Fibroblast of lung (primary cell): ENCODE results near the gene MT3. TPM values are rescaled to one million over a fixed set of nuclear protein-coding genes. Genes with fewer than 3 reads are reported as not detected.

ENCODE experiments used
- DNase-seq, 2 donors: peaks; one replicate each; pipeline versions ENCODE4 v3.0.0 to v3.0.0-alpha.2; 2010; ENCODE audit warnings: low read depth in 2 of 2
- H2AFZ ChIP-seq: 2 replicates; pipeline ENCODE4 v1.5.1; 2012; ENCODE audit warnings: low read length, control low read depth, inconsistent platforms
- H3K27ac ChIP-seq: 2 replicates; pipeline ENCODE4 v1.5.1; 2011; ENCODE audit warnings: low read length, control low read depth; ENCODE audit not compliant: insufficient read depth
- H3K27me3 ChIP-seq: 2 replicates; pipeline ENCODE4 v1.5.1; 2011; ENCODE audit warnings: mild to moderate bottlenecking, low read length; ENCODE audit not compliant: control insufficient read depth, insufficient read depth
- H3K36me3 ChIP-seq: 2 replicates; pipeline ENCODE4 v1.5.1; 2011; ENCODE audit warnings: low read length; ENCODE audit not compliant: control insufficient read depth, insufficient read depth
- H3K4me1 ChIP-seq: 2 replicates; pipeline ENCODE4 v1.5.1; 2011; ENCODE audit warnings: low read length; ENCODE audit not compliant: control insufficient read depth, insufficient read depth; ENCODE audit errors: extremely low read depth
- H3K4me2 ChIP-seq: 2 replicates; pipeline ENCODE4 v1.5.1; 2011; ENCODE audit warnings: low read length, control low read depth; ENCODE audit not compliant: insufficient read depth; ENCODE audit errors: extremely low read depth
- H3K4me3 ChIP-seq, 4 experiments: fragments of 200-600 bp in 1 of 4; sonication (generic) in 1 of 4; replicated peaks in 1 of 4; 2 replicates each; pipeline ENCODE4 v1.5.1; 2011 to 2016; ENCODE audit warnings: low read length in 4 of 4, low read depth in 3 of 4, mild to moderate bottlenecking in 3 of 4, control low read depth in 2 of 4, inconsistent platforms in 1 of 4, mixed read lengths in 1 of 4; ENCODE audit not compliant: insufficient read depth in 1 of 4; ENCODE audit errors: control extremely low read depth in 1 of 4
- H3K79me2 ChIP-seq: 2 replicates; pipeline ENCODE4 v1.5.1; 2012; ENCODE audit warnings: mild to moderate bottlenecking, low read length, inconsistent platforms; ENCODE audit not compliant: control insufficient read depth, insufficient read depth
- H3K9ac ChIP-seq: 2 replicates; pipeline ENCODE4 v1.5.1; 2011; ENCODE audit warnings: mild to moderate bottlenecking, low read length, control low read depth; ENCODE audit not compliant: insufficient read depth
- H3K9me3 ChIP-seq: 2 replicates; pipeline ENCODE4 v1.5.1; 2012; ENCODE audit warnings: low read depth, low read length; ENCODE audit not compliant: control insufficient read depth, insufficient read depth
- H4K20me1 ChIP-seq: 2 replicates; pipeline ENCODE4 v1.5.1; 2011; ENCODE audit warnings: low read length; ENCODE audit not compliant: control insufficient read depth, insufficient read depth; ENCODE audit errors: extremely low read depth
- EZH2 ChIP-seq: IDR thresholded peaks from 2 replicates; pipeline ENCODE4 v1.5.1; 2012; ENCODE audit warnings: low read length, control low read depth, mild to moderate bottlenecking; ENCODE audit errors: missing control alignments
- polyA plus RNA-seq, 2 donors: library from polyadenylated mRNA; depleted of rRNA in 1 of 2; stranded (reverse) in 1 of 2; unstranded in 1 of 2; fragments of >200 nt; gene quantifications; 2 replicates each; pipeline ENCODE4 v1.2.1, GENCODE V29; 2011 to 2012; ENCODE audit warnings: missing spikeins in 1 of 2
- total RNA-seq: library from RNA; depleted of rRNA; stranded (reverse); fragments of >200 nt; gene quantifications from 2 replicates; pipeline ENCODE4 v1.2.1, GENCODE V29; 2014
- TF ChIP-seq, protein P1 (sequence below), 2 donors: IDR thresholded peaks in 1 of 2; conservative IDR thresholded peaks in 1 of 2; 1 replicate in 1 of 2; 2 replicates in 1 of 2; pipeline ENCODE4 v1.5.1; 2011 to 2012; ENCODE audit warnings: low read length in 2 of 2, control low read depth in 1 of 2, inconsistent platforms in 1 of 2, low read depth in 1 of 2, mild to moderate bottlenecking in 1 of 2

The MT3 gene
- total and polyA plus RNA-seq, 2 donors (not counting 1 experiment from before 2014, with no cell fraction given): not detected

DNA sequence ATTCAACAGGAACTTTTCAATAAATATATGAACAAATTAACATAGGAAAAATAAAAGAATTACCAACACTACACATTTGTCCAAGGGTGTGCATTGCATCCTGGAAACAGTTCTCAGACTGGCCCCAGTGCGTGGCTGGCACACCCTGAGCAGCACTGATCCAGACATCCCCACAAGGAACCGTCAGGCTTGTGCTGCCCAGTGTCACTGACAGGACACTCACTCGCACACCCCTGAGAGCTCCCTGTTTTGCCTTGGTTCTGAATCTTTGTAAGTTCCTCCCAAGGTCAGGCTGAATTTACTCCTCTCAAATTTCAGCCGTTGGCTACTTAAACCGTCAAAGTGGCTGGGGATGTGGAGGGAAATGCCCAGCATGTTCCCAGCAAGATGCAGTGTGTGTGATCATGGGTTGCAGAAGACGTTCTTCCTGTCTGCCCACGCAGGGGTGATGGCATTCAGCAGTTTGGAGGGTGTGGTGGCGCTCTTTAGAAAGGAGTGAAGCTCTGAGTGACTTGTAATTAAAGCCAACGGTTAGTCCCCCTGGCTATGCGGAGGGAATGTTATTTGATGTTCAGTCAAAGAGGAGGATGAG, 20.8 kb downstream of the MT3 start:
- H3K27me3 ChIP-seq: no peaks in the 10 kb centered on the region
- peak overlapping the region; percentile 90 for H3K4me2 ChIP-seq
- H2AFZ ChIP-seq: no peak overlapping the region
- H3K9me3 ChIP-seq: no peaks in the 10 kb centered on the region
- H3K9ac ChIP-seq: peak overlapping the region; percentile 80
- no peaks in the 10 kb centered on the region for H4K20me1 ChIP-seq
- H3K79me2 ChIP-seq: peaks cover 11% of the 10 kb centered on the region
- TF ChIP-seq, protein P1, sequence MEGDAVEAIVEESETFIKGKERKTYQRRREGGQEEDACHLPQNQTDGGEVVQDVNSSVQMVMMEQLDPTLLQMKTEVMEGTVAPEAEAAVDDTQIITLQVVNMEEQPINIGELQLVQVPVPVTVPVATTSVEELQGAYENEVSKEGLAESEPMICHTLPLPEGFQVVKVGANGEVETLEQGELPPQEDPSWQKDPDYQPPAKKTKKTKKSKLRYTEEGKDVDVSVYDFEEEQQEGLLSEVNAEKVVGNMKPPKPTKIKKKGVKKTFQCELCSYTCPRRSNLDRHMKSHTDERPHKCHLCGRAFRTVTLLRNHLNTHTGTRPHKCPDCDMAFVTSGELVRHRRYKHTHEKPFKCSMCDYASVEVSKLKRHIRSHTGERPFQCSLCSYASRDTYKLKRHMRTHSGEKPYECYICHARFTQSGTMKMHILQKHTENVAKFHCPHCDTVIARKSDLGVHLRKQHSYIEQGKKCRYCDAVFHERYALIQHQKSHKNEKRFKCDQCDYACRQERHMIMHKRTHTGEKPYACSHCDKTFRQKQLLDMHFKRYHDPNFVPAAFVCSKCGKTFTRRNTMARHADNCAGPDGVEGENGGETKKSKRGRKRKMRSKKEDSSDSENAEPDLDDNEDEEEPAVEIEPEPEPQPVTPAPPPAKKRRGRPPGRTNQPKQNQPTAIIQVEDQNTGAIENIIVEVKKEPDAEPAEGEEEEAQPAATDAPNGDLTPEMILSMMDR (conservative IDR thresholded peaks at IDR 0.05 in 1 of 2, IDR thresholded peaks at IDR 0.05 in 1 of 2; ENCODE audit: low read depth in 1 of 2, low read length in 2 of 2): no peak
- TF ChIP-seq EZH2: no peak
- H3K27ac ChIP-seq: peak overlapping the region; percentile 99
- peak overlapping the region; percentile 38 to 85 (median 82) for H3K4me3 ChIP-seq
- no peaks in the 10 kb centered on the region for H3K36me3 ChIP-seq
- H3K4me1 ChIP-seq: peaks cover 48% of the 10 kb centered on the region
- peak; percentile 90 to 96 for DNase-seq

DNA sequence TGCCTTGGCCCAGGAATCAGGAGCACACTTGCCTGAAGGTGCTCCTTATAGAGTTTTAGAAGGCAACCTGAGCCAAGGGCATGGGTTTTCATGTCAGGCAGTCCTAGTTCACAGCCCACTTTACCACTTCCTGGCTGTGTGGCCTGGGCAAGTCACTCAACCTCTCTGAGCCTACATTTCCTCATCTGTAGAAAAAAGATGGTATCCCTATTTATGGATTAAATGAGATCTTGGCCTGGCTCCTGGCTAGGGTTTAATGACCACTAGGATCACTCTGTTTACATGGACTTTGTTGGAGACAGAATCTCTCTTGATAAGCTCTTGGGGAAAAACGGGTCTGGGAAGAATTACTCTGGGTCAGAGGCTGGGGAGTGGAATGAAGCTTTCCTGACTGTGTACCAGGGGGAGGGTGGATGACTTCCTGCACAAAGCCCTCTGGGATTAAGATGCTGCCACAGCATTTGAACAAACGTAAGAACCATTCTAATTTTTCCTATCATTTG, 21.3 kb downstream of the MT3 start:
- H2AFZ ChIP-seq: no peak overlapping the region
- H3K79me2 ChIP-seq: peaks cover 11% of the 10 kb centered on the region
- H3K27me3 ChIP-seq: no peaks in the 10 kb centered on the region
- no peaks in the 10 kb centered on the region for H3K36me3 ChIP-seq
- peak overlapping the region; percentile 90 for H3K4me2 ChIP-seq
- peaks cover 48% of the 10 kb centered on the region for H3K4me1 ChIP-seq
- H3K9me3 ChIP-seq: no peaks in the 10 kb centered on the region
- H3K27ac ChIP-seq: peak overlapping the region; percentile 99
- no peak for TF ChIP-seq EZH2
- TF ChIP-seq, protein P1 (conservative IDR thresholded peaks at IDR 0.05 in 1 of 2, IDR thresholded peaks at IDR 0.05 in 1 of 2; ENCODE audit: low read depth in 1 of 2, low read length in 2 of 2): no peak
- no peaks in the 10 kb centered on the region for H4K20me1 ChIP-seq
- peak overlapping the region in 3 of 4 experiments; percentile 38 to 84 (median 81) for H3K4me3 ChIP-seq
- peak overlapping the region; percentile 80 for H3K9ac ChIP-seq
- DNase-seq: peak; percentile 27 to 39

DNA sequence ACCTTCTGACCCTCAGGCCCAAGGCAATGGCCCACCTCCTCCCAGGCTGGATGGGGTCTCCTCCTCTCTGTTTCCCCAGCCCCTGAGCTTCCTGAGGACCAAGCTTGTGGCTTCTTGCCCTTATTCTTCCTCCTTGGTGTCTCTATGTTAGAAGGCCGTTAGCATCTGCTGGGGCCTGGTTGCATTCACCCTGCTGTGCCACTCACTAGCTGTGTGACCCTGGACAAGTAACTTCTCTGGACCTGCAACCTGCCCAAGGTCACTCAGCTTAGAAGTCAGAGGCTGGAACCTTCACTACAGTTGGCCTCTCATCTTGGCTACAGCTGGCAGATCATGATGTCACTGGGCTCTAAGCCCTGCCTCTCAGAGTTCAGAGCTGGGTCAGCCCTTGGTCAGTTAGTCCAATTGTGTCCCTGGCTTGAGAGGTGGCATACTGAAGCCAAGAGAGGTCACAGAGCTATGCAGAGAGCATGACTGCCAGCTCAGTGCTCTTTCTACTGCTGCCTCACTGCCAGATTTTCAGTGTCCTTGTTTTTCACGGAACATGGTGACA, 22.0 kb downstream of the MT3 start:
- DNase-seq: peak; percentile 49 to 74
- Histone ChIP-seq H3K79me2 (peaks cover 11% of the 10 kb centered on the region), H3K36me3 (no peaks in the 10 kb centered on the region), H2AFZ (no peak overlapping the region), H3K4me2 (peak overlapping the region; percentile 20), H4K20me1 (no peaks in the 10 kb centered on the region), H3K27me3 (no peaks in the 10 kb centered on the region), H3K4me3 (no peak overlapping the region), H3K9me3 (no peaks in the 10 kb centered on the region), H3K27ac (peak overlapping the region; percentile 99), H3K4me1 (peaks cover 42% of the 10 kb centered on the region), H3K9ac (peak overlapping the region; percentile 16)
- TF ChIP-seq, protein P1 (conservative IDR thresholded peaks at IDR 0.05 in 1 of 2, IDR thresholded peaks at IDR 0.05 in 1 of 2; ENCODE audit: low read depth in 1 of 2, low read length in 2 of 2): no peak
- TF ChIP-seq EZH2: no peak
